Chondrocyte (in vitro differentiated cells): ENCODE results near the gene MAK. TPM values are rescaled to one million over a fixed set of nuclear protein-coding genes. Genes with fewer than 3 reads are reported as not detected.

Source experiments
- DNase-seq: peaks from one replicate; pipeline ENCODE4 v3.0.0; 2021; ENCODE audit warnings: mixed read lengths, low spot score
- H3K27ac Mint-ChIP-seq: one replicate; pipeline ENCODE4 v1.8.0; 2021; ENCODE audit warnings: mild to moderate bottlenecking, moderate library complexity, mixed read lengths; ENCODE audit not compliant: unreplicated experiment
- H3K27me3 Mint-ChIP-seq: 2 replicates; pipeline ENCODE4 v1.8.0; 2021; ENCODE audit warnings: low read depth, mixed read lengths
- H3K36me3 Mint-ChIP-seq: 2 replicates; pipeline ENCODE4 v1.8.0; 2021; ENCODE audit warnings: low read depth, mixed read lengths
- H3K4me1 Mint-ChIP-seq: 2 replicates; pipeline ENCODE4 v1.8.0; 2021; ENCODE audit warnings: low read depth, mild to moderate bottlenecking, mixed read lengths
- H3K4me3 Mint-ChIP-seq: one replicate; pipeline ENCODE4 v1.8.0; 2021; ENCODE audit warnings: mild to moderate bottlenecking, moderate library complexity, mixed read lengths; ENCODE audit not compliant: unreplicated experiment
- H3K9me3 Mint-ChIP-seq: 2 replicates; pipeline ENCODE4 v1.8.0; 2021; ENCODE audit warnings: low read depth, mixed read lengths
- total RNA-seq: library from RNA; stranded (reverse); gene quantifications from 3 replicates; pipeline ENCODE4 v1.2.1, GENCODE V29; 2021
- TF ChIP-seq, protein P1 (sequence below): fragments of 200-600 bp; sonication (generic); IDR thresholded peaks from 2 replicates; pipeline ENCODE4 v1.5.0; 2021; ENCODE audit warnings: antibody characterized with exemption, mild to moderate bottlenecking, moderate library complexity

The MAK gene
- total RNA-seq, 1 donor from 2014 or later = not detected

DNA sequence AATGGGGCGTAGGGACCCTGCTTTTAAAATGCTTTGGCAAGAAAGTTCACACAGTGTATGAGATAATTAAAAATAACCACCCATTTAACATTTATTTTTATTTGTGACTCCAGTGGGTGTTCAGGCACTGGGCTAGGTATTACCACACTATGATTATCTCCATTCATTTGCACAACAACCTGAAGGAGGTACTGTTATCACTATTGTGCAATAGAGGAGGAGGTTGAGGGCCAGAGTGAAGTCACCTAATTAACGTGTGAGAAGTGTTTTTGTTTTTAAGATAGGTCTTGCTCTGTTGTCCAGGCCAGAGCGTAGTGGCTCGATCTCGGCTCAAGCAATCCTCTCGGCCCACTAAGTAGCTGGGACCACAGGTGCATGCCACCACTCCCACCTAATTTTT, 29.2 kb downstream of the MAK start:
- no peak for DNase-seq
- Mint-ChIP-seq H3K27me3 (no peaks in the 10 kb centered on the region), H3K27ac (no peak overlapping the region), H3K4me3 (no peak overlapping the region), H3K9me3 (no peaks in the 10 kb centered on the region), H3K4me1 (no peaks in the 10 kb centered on the region), H3K36me3 (peaks cover 1% of the 10 kb centered on the region)
- TF ChIP-seq, protein P1, sequence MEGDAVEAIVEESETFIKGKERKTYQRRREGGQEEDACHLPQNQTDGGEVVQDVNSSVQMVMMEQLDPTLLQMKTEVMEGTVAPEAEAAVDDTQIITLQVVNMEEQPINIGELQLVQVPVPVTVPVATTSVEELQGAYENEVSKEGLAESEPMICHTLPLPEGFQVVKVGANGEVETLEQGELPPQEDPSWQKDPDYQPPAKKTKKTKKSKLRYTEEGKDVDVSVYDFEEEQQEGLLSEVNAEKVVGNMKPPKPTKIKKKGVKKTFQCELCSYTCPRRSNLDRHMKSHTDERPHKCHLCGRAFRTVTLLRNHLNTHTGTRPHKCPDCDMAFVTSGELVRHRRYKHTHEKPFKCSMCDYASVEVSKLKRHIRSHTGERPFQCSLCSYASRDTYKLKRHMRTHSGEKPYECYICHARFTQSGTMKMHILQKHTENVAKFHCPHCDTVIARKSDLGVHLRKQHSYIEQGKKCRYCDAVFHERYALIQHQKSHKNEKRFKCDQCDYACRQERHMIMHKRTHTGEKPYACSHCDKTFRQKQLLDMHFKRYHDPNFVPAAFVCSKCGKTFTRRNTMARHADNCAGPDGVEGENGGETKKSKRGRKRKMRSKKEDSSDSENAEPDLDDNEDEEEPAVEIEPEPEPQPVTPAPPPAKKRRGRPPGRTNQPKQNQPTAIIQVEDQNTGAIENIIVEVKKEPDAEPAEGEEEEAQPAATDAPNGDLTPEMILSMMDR = no peak

GRCh38 chr6:10808376-10808775, 30.0 kb downstream of the MAK start:
- no peak overlapping the region for H3K27ac Mint-ChIP-seq
- no peak overlapping the region for H3K4me3 Mint-ChIP-seq
- H3K9me3 Mint-ChIP-seq = no peaks in the 10 kb centered on the region
- DNase-seq = no peak
- H3K4me1 Mint-ChIP-seq = no peaks in the 10 kb centered on the region
- TF ChIP-seq, protein P1 = no peak
- H3K27me3 Mint-ChIP-seq = no peaks in the 10 kb centered on the region
- H3K36me3 Mint-ChIP-seq = peaks cover 1% of the 10 kb centered on the region

DNA sequence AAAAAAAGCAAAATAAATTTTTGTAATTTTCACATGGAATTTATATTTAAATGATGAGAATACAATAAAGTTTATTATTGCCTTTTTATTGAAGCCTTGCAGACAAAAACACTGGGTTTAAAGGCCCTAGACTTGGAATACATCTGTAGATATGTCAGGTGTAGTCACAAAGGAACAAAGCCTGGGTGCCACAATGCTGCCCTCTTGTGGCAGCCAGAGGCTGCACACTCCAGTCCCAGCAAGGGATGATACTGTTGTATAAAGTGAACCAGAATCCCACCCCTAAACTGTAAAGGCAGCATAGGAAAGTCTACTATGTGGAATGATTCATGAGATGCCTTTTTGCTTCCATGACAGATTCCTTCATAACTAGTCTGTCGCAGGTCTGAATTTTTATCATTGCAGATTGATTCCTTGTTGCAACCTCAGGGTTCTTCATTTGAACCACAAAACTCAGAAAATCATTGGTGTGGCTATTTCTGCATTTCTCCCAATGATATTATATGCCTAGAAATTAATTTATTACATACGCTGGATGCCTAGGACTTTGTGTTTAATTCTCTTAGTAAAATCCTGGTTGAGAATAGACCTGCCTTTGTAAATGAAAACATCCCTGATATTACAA, 37.0 kb downstream of the MAK start:
- Mint-ChIP-seq H3K4me3 (no peak overlapping the region), H3K27ac (no peak overlapping the region), H3K27me3 (no peaks in the 10 kb centered on the region), H3K4me1 (no peaks in the 10 kb centered on the region), H3K9me3 (no peaks in the 10 kb centered on the region), H3K36me3 (no peaks in the 10 kb centered on the region)
- TF ChIP-seq, protein P1 = peak; percentile 99
- DNase-seq = no peak

DNA sequence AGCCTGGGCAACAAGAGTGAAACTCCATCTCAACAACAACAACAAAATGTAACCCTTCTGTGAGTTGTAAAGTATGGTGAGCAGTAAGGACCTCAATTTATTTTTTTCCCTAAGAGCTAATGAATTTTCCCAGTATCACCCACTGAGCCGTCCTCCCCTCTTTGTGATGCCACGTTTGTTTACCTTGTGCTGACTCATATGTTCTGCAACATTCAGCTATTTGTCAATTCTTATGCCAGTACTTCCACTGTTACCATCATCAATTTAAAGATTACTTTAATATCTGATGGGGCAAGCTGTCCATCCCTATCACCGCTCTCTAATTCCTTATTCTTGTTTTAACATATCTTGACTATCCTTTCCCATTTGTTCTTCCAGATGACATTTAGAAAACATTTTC, 37.5 kb downstream of the MAK start:
- no peaks in the 10 kb centered on the region for H3K27me3 Mint-ChIP-seq
- no peaks in the 10 kb centered on the region for H3K4me1 Mint-ChIP-seq
- no peak for DNase-seq
- TF ChIP-seq, protein P1 = no peak
- no peaks in the 10 kb centered on the region for H3K36me3 Mint-ChIP-seq
- no peak overlapping the region for H3K4me3 Mint-ChIP-seq
- no peak overlapping the region for H3K27ac Mint-ChIP-seq
- no peaks in the 10 kb centered on the region for H3K9me3 Mint-ChIP-seq

DNA sequence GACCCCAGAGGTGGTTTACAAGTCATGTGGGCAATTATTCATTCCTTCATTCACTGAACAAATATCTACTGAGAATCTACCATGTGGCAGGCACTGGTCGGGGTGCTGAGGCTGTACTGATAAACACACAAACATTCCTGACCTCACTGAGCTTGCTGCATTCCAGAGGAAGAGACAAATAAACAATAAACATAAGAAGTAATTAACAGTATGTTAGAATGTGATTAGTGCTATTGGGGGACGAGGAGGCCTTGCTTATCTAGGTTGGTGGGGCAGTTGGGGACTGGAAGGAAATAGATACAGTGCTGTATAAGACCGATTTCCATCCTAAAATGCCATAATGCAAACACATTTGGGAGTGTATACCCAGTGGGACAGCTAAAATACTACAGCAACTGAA, 44.1 kb downstream of the MAK start:
- Mint-ChIP-seq H3K4me3 (no peak overlapping the region), H3K27ac (no peak overlapping the region), H3K4me1 (no peaks in the 10 kb centered on the region), H3K36me3 (peaks cover 2% of the 10 kb centered on the region), H3K27me3 (no peaks in the 10 kb centered on the region), H3K9me3 (no peaks in the 10 kb centered on the region)
- TF ChIP-seq, protein P1 = no peak
- no peak for DNase-seq
